GM23338 (cell line): ENCODE results near the gene EZR. TPM values are rescaled to one million over a fixed set of nuclear protein-coding genes. Genes with fewer than 3 reads are reported as not detected.

Experiments used
- ATAC-seq: fragments of 200-7000 bp; cut with Tn5 transposase; 3 replicates; pipeline ENCODE4 v1.9.1; 2020
- DNase-seq: peaks from one replicate; pipeline ENCODE4 v3.0.0-alpha.2; 2015; ENCODE audit warnings: low spot score
- H2AFZ ChIP-seq: fragments of 200-600 bp; sonication (generic); 2 replicates; pipeline ENCODE4 v1.8.0; 2016; ENCODE audit warnings: antibody characterized with exemption, mild to moderate bottlenecking, moderate library complexity
- H3F3A ChIP-seq: fragments of 200-600 bp; sonication (generic); replicated peaks from 2 replicates; pipeline ENCODE4 v1.8.0; 2017; ENCODE audit warnings: antibody characterized with exemption, mixed run types, low read depth
- H3K27ac ChIP-seq: fragments of 200-600 bp; sonication (generic); 2 replicates; pipeline ENCODE4 v1.6.1; 2016; ENCODE audit warnings: low read depth
- H3K27me3 ChIP-seq: fragments of 200-600 bp; sonication (generic); 2 replicates; pipeline ENCODE4 v1.8.0; 2016; ENCODE audit warnings: mild to moderate bottlenecking, mixed run types, moderate library complexity; ENCODE audit not compliant: insufficient read depth
- H3K36me3 ChIP-seq: fragments of 200-600 bp; sonication (generic); 2 replicates; pipeline ENCODE4 v1.8.0; 2016; ENCODE audit warnings: mild to moderate bottlenecking; ENCODE audit not compliant: insufficient read depth
- H3K4me1 ChIP-seq: fragments of 200-600 bp; sonication (generic); 2 replicates; pipeline ENCODE4 v1.8.0; 2016; ENCODE audit warnings: mild to moderate bottlenecking, moderate library complexity; ENCODE audit not compliant: insufficient read depth
- H3K4me2 ChIP-seq: fragments of 200-600 bp; sonication (generic); 2 replicates; pipeline ENCODE4 v1.7.1; 2017; ENCODE audit warnings: mixed run types
- H3K4me3 ChIP-seq: fragments of 200-600 bp; sonication (generic); 2 replicates; pipeline ENCODE4 v1.6.1; 2016; ENCODE audit warnings: mixed run types
- H3K79me2 ChIP-seq: fragments of 200-600 bp; sonication (generic); replicated peaks from 2 replicates; pipeline ENCODE4 v1.8.0; 2017; ENCODE audit warnings: mild to moderate bottlenecking; ENCODE audit not compliant: insufficient read depth
- H3K9me2 ChIP-seq: fragments of 200-600 bp; sonication (generic); 2 replicates; pipeline ENCODE4 v1.8.0; 2017; ENCODE audit not compliant: insufficient read depth
- H4K20me1 ChIP-seq: fragments of 200-600 bp; sonication (generic); replicated peaks from 2 replicates; pipeline ENCODE4 v1.8.0; 2017; ENCODE audit warnings: mild to moderate bottlenecking; ENCODE audit not compliant: insufficient read depth
- H3K27ac Mint-ChIP-seq: 2 replicates; pipeline ENCODE4 v1.8.0; 2020; ENCODE audit warnings: inconsistent platforms, mild to moderate bottlenecking, moderate library complexity, mixed read lengths
- H3K27me3 Mint-ChIP-seq: 3 replicates; pipeline ENCODE4 v1.8.0; 2022; ENCODE audit warnings: low read depth, mild to moderate bottlenecking, moderate library complexity, mixed read lengths, inconsistent platforms; ENCODE audit not compliant: insufficient read depth, poor library complexity
- H3K36me3 Mint-ChIP-seq: 3 replicates; pipeline ENCODE4 v1.8.0; 2021; ENCODE audit warnings: low read depth, mild to moderate bottlenecking, inconsistent platforms, moderate library complexity, mixed read lengths
- H3K4me1 Mint-ChIP-seq: 3 replicates; pipeline ENCODE4 v1.8.0; 2020; ENCODE audit warnings: mild to moderate bottlenecking, inconsistent platforms, mixed read lengths
- H3K4me3 Mint-ChIP-seq: 3 replicates; pipeline ENCODE4 v1.8.0; 2021; ENCODE audit warnings: moderate library complexity, mild to moderate bottlenecking, inconsistent platforms, mixed read lengths
- H3K9me3 Mint-ChIP-seq: 3 replicates; pipeline ENCODE4 v1.8.0; 2020; ENCODE audit warnings: moderate library complexity, mild to moderate bottlenecking, inconsistent platforms, mixed read lengths
- CREB1 ChIP-seq: fragments of 250-450 bp; sonication (Bioruptor Pico); IDR thresholded peaks from 2 replicates; pipeline ENCODE4 v1.5.0; 2020; ENCODE audit warnings: low read depth, mild to moderate bottlenecking, moderate library complexity
- CTCF ChIP-seq, 2 experiments: fragments of 200-600 bp in 1 of 2; sonication (generic) in 1 of 2; conservative IDR thresholded peaks; 2 replicates each; pipeline versions ENCODE4 v1.5.1 to v1.6.1; 2016 to 2017; ENCODE audit warnings: antibody characterized with exemption in 2 of 2, low read depth in 2 of 2, mild to moderate bottlenecking in 2 of 2, moderate library complexity in 1 of 2
- EZH2 ChIP-seq: fragments of 200-600 bp; sonication (generic); IDR thresholded peaks from one replicate; pipeline ENCODE4 v1.8.0; 2017; ENCODE audit warnings: antibody characterized with exemption, mild to moderate bottlenecking, low read depth; ENCODE audit not compliant: unreplicated experiment
- EZH2phosphoT487 ChIP-seq: fragments of 200-600 bp; sonication (generic); IDR thresholded peaks from one replicate; pipeline ENCODE4 v1.8.1; 2018; ENCODE audit warnings: antibody characterized with exemption; ENCODE audit not compliant: unreplicated experiment
- JUNB ChIP-seq: IDR thresholded peaks from one replicate; pipeline ENCODE4 v1.6.1; 2016; ENCODE audit warnings: antibody characterized with exemption; ENCODE audit not compliant: unreplicated experiment
- NANOG ChIP-seq: IDR thresholded peaks from 2 replicates; pipeline ENCODE4 v1.6.1; 2016; ENCODE audit warnings: antibody characterized with exemption, borderline replicate concordance
- POLR2AphosphoS5 ChIP-seq: IDR thresholded peaks from 2 replicates; pipeline ENCODE4 v1.6.1; 2016; ENCODE audit warnings: antibody characterized with exemption, low read depth
- ZNF114 ChIP-seq: fragments of 250-450 bp; sonication (Bioruptor Pico); IDR thresholded peaks from 2 replicates; pipeline ENCODE4 v1.5.0; 2020; ENCODE audit warnings: mild to moderate bottlenecking, moderate library complexity
- ZNF331 ChIP-seq: fragments of 250-450 bp; sonication (Bioruptor Pico); IDR thresholded peaks from 2 replicates; pipeline ENCODE4 v1.5.0; 2020; ENCODE audit warnings: low read depth, mild to moderate bottlenecking, moderate library complexity
- polyA plus RNA-seq: library from polyadenylated mRNA; unstranded; fragments of >200 nt; fragmentation: Nextera tagmentation; extraction: Ambion mirVana; gene quantifications from 2 replicates; pipeline ENCODE4 v1.2.1, GENCODE V29; 2016
- total RNA-seq: library from RNA; depleted of rRNA; stranded (reverse); fragments of >200 nt; shearing (Covaris generic); gene quantifications from 2 replicates; pipeline ENCODE4 v1.2.3, GENCODE V29; 2014
- TF ChIP-seq, protein P1 (sequence below): fragments of 250-450 bp; sonication (Bioruptor Pico); IDR thresholded peaks from 2 replicates; pipeline ENCODE4 v1.5.0; 2020; ENCODE audit warnings: mild to moderate bottlenecking, moderate library complexity
- TF ChIP-seq, protein P2 (sequence below): IDR thresholded peaks from 2 replicates; pipeline ENCODE4 v1.6.1; 2016; ENCODE audit warnings: antibody characterized with exemption
- TF ChIP-seq, protein P3 (sequence below): IDR thresholded peaks from one replicate; pipeline ENCODE4 v1.6.1; 2018; ENCODE audit warnings: antibody characterized with exemption; ENCODE audit not compliant: unreplicated experiment

Gene EZR
- total and polyA plus RNA-seq, 2 experiments from 2014 or later: 199 to 208 TPM

GRCh38 chr6:158852312-158853071, 33.3 kb upstream of the EZR start:
- ATAC-seq: no peak
- Histone ChIP-seq H3K36me3 (no peaks in the 10 kb centered on the region), H3K9me2 (no peaks in the 10 kb centered on the region), H4K20me1 (no peaks in the 10 kb centered on the region), H3K4me3 (peak overlapping the region; percentile 9; the same call in 1 of the 2 replicates), H3F3A (peaks cover 14% of the 10 kb centered on the region), H3K4me1 (peaks cover 40% of the 10 kb centered on the region), H2AFZ (no peak overlapping the region), H3K27me3 (no peaks in the 10 kb centered on the region), H3K27ac (peak overlapping the region; percentile 94), H3K4me2 (peak overlapping the region; percentile 42), H3K79me2 (no peaks in the 10 kb centered on the region)
- Mint-ChIP-seq H3K9me3 (no peaks in the 10 kb centered on the region; the same call in 2 of the 3 replicates), H3K4me1 (peaks cover 22% of the 10 kb centered on the region), H3K4me3 (no peak overlapping the region), H3K36me3 (no peaks in the 10 kb centered on the region), H3K27me3 (peaks cover 12% of the 10 kb centered on the region), H3K27ac (peak overlapping the region; percentile 76; the same call in 1 of the 2 replicates)
- TF ChIP-seq EZH2phosphoT487: no peak
- TF ChIP-seq POLR2AphosphoS5: no peak
- no peak for TF ChIP-seq ZNF331 (CRISPR knock-in tag)
- TF ChIP-seq, protein P1, sequence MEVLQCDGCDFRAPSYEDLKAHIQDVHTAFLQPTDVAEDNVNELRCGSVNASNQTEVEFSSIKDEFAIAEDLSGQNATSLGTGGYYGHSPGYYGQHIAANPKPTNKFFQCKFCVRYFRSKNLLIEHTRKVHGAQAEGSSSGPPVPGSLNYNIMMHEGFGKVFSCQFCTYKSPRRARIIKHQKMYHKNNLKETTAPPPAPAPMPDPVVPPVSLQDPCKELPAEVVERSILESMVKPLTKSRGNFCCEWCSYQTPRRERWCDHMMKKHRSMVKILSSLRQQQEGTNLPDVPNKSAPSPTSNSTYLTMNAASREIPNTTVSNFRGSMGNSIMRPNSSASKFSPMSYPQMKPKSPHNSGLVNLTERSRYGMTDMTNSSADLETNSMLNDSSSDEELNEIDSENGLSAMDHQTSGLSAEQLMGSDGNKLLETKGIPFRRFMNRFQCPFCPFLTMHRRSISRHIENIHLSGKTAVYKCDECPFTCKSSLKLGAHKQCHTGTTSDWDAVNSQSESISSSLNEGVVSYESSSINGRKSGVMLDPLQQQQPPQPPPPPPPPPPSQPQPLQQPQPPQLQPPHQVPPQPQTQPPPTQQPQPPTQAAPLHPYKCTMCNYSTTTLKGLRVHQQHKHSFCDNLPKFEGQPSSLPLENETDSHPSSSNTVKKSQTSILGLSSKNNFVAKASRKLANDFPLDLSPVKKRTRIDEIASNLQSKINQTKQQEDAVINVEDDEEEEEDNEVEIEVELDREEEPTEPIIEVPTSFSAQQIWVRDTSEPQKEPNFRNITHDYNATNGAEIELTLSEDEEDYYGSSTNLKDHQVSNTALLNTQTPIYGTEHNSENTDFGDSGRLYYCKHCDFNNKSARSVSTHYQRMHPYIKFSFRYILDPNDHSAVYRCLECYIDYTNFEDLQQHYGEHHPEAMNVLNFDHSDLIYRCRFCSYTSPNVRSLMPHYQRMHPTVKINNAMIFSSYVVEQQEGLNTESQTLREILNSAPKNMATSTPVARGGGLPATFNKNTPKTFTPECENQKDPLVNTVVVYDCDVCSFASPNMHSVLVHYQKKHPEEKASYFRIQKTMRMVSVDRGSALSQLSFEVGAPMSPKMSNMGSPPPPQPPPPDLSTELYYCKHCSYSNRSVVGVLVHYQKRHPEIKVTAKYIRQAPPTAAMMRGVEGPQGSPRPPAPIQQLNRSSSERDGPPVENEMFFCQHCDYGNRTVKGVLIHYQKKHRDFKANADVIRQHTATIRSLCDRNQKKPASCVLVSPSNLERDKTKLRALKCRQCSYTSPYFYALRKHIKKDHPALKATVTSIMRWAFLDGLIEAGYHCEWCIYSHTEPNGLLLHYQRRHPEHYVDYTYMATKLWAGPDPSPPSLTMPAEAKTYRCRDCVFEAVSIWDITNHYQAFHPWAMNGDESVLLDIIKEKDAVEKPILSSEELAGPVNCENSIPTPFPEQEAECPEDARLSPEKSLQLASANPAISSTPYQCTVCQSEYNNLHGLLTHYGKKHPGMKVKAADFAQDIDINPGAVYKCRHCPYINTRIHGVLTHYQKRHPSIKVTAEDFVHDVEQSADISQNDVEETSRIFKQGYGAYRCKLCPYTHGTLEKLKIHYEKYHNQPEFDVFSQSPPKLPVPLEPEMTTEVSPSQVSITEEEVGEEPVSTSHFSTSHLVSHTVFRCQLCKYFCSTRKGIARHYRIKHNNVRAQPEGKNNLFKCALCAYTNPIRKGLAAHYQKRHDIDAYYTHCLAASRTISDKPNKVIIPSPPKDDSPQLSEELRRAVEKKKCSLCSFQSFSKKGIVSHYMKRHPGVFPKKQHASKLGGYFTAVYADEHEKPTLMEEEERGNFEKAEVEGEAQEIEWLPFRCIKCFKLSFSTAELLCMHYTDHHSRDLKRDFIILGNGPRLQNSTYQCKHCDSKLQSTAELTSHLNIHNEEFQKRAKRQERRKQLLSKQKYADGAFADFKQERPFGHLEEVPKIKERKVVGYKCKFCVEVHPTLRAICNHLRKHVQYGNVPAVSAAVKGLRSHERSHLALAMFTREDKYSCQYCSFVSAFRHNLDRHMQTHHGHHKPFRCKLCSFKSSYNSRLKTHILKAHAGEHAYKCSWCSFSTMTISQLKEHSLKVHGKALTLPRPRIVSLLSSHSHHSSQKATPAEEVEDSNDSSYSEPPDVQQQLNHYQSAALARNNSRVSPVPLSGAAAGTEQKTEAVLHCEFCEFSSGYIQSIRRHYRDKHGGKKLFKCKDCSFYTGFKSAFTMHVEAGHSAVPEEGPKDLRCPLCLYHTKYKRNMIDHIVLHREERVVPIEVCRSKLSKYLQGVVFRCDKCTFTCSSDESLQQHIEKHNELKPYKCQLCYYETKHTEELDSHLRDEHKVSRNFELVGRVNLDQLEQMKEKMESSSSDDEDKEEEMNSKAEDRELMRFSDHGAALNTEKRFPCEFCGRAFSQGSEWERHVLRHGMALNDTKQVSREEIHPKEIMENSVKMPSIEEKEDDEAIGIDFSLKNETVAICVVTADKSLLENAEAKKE (CRISPR knock-in tag): no peak
- TF ChIP-seq CTCF (conservative IDR thresholded peaks at IDR 0.05; ENCODE audit: low read depth in 2 of 2): no peak
- no peak for TF ChIP-seq EZH2
- TF ChIP-seq ZNF114 (CRISPR knock-in tag): no peak
- TF ChIP-seq, protein P2, sequence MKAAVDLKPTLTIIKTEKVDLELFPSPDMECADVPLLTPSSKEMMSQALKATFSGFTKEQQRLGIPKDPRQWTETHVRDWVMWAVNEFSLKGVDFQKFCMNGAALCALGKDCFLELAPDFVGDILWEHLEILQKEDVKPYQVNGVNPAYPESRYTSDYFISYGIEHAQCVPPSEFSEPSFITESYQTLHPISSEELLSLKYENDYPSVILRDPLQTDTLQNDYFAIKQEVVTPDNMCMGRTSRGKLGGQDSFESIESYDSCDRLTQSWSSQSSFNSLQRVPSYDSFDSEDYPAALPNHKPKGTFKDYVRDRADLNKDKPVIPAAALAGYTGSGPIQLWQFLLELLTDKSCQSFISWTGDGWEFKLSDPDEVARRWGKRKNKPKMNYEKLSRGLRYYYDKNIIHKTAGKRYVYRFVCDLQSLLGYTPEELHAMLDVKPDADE: no peak
- TF ChIP-seq JUNB: no peak
- no peak for TF ChIP-seq CREB1 (CRISPR knock-in tag)
- TF ChIP-seq, protein P3, sequence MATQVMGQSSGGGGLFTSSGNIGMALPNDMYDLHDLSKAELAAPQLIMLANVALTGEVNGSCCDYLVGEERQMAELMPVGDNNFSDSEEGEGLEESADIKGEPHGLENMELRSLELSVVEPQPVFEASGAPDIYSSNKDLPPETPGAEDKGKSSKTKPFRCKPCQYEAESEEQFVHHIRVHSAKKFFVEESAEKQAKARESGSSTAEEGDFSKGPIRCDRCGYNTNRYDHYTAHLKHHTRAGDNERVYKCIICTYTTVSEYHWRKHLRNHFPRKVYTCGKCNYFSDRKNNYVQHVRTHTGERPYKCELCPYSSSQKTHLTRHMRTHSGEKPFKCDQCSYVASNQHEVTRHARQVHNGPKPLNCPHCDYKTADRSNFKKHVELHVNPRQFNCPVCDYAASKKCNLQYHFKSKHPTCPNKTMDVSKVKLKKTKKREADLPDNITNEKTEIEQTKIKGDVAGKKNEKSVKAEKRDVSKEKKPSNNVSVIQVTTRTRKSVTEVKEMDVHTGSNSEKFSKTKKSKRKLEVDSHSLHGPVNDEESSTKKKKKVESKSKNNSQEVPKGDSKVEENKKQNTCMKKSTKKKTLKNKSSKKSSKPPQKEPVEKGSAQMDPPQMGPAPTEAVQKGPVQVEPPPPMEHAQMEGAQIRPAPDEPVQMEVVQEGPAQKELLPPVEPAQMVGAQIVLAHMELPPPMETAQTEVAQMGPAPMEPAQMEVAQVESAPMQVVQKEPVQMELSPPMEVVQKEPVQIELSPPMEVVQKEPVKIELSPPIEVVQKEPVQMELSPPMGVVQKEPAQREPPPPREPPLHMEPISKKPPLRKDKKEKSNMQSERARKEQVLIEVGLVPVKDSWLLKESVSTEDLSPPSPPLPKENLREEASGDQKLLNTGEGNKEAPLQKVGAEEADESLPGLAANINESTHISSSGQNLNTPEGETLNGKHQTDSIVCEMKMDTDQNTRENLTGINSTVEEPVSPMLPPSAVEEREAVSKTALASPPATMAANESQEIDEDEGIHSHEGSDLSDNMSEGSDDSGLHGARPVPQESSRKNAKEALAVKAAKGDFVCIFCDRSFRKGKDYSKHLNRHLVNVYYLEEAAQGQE: no peak
- TF ChIP-seq NANOG: no peak
- DNase-seq: no peak
